NAMALWA (cell line): ENCODE results near the gene MAP1B.

Source experiments
- DNase-seq: peaks from one replicate; pipeline ENCODE4 v3.0.0-alpha.2; 2015; ENCODE audit warnings: low spot score

Gene MAP1B

DNA sequence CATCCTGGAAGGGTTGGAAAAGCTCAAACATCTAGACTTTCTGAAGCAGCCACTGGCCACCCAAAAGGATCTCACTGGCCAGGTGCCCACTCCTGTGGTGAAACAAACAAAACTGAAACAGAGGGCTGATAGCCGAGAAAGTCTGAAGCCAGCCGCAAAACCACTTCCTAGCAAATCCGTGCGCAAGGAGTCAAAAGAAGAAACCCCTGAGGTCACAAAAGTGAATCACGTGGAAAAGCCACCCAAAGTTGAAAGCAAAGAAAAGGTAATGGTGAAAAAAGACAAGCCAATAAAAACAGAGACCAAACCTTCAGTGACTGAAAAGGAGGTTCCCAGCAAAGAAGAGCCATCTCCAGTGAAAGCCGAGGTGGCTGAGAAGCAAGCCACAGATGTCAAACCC, 87.6 kb downstream of the MAP1B start:
- DNase-seq: no peak

DNA sequence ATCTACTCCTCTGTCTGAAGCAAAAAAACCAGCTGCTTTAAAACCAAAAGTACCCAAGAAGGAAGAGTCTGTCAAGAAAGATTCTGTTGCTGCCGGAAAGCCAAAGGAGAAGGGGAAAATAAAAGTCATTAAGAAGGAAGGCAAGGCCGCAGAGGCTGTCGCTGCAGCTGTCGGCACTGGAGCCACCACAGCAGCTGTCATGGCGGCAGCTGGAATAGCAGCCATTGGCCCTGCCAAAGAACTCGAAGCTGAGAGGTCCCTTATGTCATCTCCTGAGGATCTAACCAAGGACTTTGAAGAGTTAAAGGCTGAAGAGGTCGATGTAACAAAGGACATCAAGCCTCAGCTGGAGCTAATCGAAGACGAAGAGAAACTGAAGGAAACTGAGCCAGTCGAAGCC, 88.3 kb downstream of the MAP1B start:
- no peak for DNase-seq

DNA sequence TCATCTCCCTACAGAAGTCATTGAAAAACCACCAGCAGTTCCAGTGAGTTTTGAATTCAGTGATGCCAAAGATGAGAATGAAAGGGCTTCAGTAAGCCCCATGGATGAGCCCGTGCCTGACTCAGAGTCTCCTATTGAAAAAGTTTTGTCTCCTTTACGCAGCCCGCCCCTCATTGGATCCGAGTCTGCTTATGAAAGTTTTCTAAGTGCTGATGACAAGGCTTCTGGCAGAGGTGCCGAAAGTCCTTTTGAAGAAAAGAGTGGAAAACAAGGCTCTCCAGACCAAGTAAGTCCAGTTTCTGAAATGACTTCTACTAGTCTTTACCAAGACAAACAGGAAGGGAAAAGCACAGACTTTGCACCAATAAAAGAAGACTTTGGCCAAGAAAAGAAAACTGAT, 90.1 kb downstream of the MAP1B start:
- DNase-seq: no peak

DNA sequence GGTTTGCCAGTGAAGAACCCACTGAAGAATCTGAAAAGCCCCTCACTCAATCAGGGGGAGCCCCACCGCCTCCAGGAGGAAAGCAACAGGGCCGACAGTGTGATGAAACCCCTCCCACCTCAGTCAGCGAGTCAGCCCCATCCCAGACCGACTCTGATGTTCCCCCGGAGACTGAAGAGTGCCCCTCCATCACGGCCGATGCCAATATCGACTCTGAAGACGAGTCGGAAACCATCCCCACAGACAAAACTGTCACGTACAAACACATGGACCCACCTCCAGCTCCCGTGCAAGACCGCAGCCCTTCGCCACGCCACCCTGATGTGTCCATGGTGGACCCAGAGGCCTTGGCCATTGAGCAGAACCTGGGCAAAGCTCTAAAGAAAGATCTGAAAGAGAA, 92.4 kb downstream of the MAP1B start:
- no peak for DNase-seq

DNA sequence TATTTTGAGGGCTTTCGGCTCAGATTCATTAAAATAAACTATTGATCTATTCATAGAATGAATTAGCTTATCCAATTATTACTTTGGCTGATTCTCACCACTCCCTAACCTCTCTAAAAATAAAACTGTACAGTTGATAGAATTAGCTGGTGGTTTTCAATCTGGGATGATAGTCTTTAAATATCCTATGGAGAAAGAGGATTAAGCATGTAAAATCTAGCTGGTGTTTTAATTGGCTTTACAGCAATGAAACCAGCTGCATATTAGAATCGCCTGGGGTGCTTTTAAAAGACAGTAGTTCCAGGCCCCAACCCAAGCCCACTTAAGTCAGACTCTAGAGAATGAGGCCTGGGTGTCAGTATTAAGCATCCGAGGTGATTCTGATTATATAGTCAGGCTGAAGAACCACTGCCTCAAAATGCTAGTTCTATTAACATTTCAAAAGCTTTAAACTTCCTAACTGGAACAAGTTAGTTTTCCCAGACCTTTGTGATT, 95.1 kb downstream of the MAP1B start:
- no peak for DNase-seq

DNA sequence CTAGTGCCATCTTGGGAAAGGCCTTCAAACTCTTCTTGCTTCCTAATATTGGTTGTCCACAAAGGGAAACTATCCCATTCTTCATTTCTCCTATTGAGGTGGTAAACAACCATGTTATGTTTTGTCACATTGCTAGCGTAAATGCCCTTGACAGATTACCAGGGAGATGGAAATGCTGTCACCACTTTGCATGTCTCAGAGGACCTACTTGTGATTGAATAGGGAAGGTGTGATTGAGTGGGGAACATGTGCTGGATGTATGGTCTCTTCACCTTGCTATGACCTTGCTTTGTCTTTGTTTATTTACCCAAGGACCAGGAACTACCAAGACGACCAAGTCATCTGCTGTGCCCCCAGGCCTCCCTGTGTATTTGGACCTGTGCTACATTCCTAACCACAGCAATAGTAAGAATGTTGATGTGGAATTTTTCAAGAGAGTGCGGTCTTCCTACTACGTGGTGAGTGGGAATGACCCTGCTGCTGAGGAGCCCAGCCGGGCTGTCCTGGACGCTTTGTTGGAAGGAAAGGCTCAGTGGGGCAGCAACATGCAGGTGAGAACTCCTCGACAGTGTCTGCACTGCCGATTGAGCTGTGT, 96.1 kb downstream of the MAP1B start:
- no peak for DNase-seq

DNA sequence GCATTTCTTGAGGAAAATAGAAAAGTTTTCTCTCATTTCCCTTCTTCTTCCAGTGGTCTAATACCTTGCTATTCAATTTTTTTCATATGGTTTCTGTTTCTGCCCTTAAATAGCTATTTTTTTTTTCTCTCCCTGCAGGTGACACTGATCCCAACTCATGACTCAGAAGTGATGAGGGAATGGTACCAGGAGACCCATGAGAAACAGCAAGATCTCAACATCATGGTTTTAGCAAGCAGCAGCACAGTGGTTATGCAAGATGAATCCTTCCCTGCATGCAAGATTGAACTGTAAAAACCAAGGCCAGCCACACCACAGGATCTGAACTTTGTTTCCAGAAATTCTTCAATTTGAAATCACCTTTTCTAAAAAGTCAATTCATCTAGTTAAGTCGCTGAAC, 97.7 kb downstream of the MAP1B start:
- DNase-seq: no peak

DNA sequence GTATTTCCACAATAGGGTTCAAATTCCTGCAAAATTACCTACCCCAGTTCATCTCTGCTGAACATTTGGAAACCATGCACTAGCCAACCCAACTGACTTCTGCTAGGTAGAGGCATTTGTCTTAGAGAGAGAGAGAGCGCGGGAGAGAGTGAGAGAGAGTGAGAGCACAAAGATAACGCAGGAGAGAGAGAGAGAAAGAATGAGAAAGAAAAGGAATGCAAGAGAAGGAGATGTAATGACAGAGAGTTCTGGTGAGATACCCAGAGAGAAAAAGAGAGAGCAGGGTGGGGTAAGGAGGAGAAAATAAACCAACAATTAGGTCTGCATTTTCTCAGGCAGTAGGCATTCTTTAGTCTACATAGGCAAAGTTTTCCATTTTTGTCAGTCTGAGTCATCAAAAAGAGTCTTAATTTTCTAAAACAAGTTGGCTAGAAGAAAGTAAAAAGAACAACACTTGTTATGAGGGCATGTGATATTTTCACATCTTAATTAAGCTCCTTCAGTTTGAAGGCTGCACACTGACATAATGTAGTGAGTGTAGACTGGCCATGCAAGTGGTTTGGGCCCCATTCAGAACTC, 98.2 kb downstream of the MAP1B start:
- DNase-seq: no peak

DNA sequence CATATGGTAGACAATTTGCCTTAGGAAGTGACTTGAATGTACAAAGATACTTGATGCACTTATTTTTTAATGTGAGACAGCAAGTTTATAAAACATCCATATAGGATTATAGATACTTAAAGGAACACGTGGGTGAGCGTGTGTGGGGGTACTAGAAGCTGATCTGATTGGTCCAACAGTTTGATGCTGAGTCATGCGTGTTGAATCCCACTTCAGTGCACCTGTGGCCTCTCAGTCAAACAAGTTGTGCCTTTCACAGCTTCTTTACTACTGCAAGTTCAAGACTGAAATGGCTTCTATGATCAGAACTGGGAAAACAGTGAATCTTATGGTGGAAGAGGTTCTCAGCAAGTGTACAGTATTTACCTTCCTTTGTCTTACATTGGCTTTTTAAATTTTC, 98.9 kb downstream of the MAP1B start:
- no peak for DNase-seq

DNA sequence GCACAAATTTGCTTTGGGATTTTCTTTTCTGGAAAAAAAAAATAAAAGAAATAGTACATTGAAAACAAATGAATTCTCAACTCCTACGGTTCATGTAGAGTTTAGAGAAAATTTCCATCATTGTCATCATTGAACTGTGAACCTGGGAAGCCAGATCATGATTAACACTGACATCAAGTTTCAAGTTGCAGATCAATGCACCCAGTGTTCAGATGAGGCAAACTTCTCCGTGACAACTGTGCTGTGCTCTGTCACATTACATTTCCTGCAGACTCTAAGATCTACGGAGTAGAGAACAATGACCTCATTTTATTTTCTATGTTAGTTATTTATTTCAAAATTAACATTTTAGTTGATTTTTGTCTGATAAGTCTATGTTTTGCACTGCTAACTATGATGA, 99.7 kb downstream of the MAP1B start:
- DNase-seq: no peak

DNA sequence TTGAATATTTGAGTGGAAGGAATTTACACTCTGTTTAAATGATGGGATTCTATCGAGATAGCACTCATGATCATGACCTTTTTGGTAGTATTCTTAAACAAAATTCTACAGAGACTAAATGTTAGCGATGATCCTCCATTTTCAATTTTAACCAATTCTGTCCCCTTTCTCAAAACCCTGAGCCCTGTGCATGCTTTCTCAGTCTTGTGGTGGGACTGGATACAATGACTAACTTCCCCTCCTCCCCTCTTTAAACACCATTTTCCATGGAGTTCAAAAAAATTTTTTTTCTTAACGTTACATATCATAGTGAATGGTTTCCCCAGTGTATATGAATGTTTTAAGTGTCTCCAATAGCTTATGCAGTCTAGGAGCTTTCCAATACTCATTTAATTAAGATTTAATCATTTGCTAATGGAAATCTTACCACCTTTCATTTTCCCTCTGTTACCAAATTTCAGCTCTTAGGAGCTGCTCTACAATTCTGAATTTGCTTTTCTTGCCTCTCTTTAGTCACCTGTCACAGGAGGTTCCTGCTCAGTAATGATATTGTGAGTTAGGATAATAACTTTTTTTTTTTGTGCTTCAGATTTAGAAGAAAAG, 101.2 kb downstream of the MAP1B start:
- no peak for DNase-seq

DNA sequence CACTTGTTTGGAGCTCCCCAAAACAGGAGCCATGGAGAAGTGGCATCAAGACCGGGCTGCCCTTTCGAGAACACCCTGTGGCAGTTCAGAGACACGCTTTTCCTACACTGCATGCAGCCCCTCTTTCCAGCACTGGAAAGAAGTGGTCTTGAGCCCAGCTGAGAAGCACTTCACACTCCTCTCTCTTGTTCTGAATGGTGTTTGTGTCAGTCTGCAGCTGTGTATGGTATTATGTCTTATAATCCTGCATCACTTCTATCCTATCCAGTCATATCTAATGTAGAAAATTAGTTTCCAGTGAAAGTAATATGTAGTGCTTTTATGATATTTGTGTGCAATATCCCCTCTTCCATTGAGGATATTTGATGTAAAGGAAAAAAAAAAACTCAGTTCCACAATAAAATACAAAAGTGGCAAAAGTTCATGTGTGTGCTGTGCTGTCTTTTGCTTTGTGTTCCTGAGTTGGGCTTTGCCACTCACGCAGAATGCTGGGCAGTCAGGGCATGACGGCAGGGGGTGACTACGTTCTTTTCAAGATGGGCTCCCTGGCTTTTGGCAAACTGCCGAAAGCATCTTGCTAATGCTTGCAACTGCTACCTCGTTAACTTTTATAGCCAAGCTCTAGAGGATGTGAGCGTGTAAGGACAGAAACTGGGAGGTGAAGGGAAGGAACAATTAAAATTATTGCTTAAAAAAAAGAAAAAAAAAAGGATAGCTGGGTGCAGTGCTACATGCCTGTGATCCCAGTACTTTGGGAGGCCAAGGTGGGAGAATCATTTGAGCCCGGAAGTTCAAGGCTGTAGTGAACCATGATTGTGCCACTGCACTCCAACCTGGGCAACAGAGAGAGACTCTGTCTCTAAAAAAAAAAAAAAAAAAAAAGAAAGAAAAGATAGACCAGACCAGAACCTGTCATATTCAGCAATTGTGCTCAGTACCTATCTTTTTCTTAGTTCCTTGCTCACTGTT, 102.2 kb downstream of the MAP1B start:
- DNase-seq: no peak

DNA sequence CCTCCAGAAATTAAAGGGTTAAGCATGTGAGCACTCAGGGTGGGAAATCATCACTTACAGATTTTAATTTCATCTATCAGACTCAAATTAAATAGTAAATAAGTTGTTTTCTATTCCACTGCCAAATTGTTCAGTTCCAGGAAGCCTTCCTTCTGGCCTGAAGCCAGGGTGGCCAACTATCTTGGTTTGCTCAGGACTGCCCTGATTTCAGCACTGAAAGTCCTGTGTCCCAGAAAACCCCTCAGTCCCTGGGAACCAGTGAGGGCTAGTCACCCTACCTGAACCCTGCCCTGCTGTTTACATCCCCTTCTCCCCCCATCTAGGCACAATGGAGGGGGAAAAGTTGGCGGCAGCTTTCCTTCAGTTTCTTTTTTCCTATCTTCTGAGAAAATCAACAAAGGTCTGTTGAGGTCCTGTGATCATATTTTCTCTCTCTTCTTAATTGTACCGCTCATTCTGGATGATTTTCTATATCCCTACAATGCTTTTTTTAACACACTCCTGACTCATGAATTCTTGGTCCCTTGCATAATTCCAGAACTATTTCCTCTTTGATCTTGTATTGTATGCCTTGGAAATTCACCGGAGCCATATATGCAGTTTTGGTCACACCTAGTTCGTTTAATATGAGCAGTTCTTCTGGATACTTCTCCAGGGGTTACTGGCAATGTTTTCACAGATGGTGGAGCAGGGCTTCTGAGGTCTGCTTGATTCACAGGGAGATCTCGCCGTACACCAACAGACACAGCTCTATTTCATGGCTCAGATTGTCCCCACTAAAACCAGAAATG, 103.8 kb downstream of the MAP1B start:
- DNase-seq: no peak

DNA sequence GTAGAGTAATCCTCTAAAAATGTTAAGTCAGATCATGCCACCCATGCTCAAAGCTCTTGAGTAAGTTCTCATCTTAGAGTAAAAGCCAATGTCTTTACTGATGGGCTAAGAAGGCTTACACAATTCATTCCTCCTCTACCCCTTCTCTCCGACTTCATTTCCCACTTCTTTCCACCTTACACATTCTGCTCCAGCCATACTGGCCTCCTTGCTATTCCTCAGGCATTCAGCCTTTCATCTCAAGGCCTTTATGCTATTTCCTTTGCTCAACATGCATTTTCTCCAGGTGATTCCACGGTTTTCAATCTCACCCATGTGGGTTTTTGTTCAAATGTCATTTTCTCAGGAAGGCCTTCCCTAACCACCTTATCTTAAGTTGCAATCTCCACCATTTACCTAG, 104.9 kb downstream of the MAP1B start:
- DNase-seq: no peak

DNA sequence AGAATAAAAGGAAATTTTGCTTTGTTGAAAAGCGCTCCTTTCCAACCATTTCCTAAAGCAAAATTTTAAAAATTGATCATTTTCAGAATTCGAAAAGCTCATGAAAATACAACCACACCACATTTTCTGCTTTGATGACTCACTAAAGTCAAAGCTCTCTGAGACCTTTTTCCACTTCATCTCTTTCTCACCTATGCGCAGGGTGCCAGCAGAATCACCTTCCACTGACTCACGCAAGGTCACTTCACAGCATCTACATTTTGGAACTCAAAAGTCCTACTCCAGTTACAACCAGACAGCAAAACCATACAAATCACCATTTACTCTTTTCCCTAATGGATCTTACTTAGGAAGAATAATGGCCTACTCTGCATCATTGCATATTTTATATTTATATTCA, 106.2 kb downstream of the MAP1B start:
- no peak for DNase-seq

DNA sequence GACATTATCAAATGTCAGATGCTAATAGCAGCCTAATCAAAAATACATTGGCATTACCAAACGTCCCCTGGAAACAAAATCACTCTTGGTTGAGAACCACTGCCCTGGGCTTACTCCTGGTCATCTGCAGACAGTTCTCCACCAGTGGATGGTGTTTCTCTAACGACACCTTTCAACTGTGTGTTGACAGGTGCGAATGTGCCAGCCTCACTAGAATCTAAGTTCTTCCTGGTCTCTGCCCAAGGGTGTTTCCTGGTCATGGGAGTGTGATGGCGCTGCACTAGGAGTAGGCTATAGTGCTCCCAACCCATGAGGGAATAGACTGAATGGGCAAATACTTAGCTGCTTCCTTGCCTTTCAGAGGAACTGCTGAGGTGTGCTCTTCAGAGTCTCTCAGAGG, 106.9 kb downstream of the MAP1B start:
- DNase-seq: no peak

DNA sequence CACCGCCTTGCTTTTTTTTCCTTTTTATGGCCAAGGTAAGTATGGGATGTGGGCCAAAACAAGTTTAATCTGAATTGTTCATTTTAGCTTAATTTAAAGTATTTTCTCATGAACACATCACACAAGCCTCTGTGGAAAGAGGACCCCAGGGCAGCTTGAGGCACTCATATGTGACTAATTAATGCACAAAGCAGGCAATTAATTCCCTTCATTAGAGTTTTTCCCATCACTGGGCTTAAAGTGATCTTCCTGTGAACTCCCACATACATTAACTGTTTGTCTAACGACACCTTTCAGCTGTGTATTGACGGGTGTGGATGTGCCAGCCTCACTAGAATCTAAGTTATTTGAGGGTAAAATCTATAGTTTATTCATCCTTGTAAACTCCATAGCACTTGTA, 109.5 kb downstream of the MAP1B start:
- DNase-seq: no peak

DNA sequence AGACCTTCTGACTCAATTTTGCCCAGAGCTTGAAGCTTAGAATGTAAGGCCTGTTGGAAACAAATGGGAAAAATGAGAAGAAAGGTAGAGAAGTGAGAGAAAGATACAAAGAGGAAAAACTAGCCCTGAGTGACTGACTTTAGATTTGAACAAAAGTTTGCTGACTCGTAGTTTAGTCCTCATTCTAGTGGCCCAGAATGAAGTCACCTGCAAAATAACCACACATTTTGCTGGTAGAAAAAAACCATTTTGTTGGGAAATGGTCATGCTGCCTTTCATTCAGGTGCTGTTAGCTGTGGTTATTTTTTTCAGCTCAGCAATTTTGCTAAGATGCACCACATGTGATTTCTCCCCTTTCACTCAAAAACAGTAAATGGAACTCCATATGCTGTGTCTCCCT, 113.8 kb downstream of the MAP1B start:
- no peak for DNase-seq

DNA sequence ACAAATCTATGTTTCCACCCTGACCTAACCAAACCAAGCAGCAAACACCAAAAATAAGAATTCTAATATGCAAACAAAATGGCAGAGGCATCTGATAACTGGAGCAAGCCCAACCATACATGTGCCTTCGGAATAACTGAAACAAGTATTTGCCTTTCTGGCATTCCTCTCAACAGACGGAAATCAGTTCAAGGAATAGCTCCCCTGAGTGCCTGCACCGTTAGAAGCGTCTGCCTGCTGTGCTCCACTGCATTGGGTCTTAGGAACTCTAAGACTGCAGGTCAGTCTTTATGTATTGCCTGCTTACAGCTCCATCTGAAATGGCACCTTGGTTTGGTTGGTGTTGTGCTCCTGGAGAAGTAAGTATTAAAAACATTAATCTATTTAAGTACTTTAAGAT, 114.3 kb downstream of the MAP1B start:
- DNase-seq: no peak

DNA sequence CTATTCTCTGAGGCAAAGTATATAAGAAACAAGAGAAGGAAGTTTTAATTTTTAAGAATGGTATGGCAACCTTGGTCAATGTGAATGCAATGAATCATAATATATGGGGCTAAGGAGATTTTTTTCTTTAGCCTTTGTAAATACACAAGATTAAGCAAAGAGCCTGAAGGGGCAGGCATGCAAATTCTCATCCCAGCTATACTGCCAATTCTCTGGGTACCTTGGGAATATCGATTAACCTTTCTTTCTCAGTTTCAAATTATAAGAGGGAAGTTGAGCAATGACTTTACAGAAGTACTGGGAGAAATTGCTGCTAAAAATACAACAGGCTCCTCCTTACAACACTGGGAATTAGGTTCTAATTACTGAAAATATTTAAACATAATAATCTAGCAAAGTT, 115.2 kb downstream of the MAP1B start:
- DNase-seq: no peak

DNA sequence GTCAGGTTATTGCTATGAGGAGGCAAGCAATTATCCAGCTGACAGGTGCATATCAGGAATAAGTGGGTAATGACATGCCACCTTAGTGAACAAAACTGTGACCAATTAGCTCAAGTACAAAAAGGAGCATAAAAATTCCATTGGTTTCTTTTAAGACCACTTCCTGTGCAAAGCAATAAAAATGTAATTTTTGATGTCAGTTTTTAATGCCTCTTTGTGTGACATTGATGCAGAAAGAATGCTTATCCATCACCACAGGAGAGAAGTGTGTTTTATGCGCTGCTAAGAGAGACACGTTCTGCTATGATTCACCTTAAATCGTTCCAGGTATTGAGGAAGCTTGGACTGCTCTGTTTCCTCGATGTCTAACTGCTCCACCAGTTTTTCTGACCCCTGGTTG, 116.1 kb downstream of the MAP1B start:
- DNase-seq: no peak

DNA sequence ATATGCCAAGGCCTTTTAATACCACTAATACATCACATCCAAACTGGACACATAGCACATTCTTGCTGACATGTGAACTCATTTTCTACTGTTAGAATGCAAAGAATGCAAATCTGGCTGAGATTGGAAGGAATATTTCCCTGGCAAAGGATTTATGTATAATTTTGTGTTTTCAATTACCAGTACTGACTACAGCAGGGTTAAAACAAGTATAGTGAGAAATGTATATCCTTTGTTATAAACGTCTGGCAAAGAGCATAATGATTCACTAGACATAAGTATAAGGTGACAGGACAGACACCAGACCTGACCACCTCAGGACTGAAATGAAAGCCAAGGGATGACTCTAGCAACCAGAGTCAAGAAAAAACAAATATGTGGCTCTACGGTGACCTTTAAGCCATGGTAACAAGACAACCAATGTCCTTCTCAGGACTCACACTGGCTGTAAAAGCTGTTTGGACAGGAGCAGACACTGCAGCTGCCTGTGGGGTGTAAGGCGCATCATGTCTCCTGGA, 117.7 kb downstream of the MAP1B start:
- no peak for DNase-seq
